Articular chondrocyte of knee joint (primary cell): ENCODE results near the gene ZCCHC14. TPM values are rescaled to one million over a fixed set of nuclear protein-coding genes. Genes with fewer than 3 reads are reported as not detected.

Experiments
- total RNA-seq: library from RNA; depleted of rRNA; stranded (reverse); fragments of >200 nt; gene quantifications from 2 replicates; pipeline ENCODE4 v1.2.3, GENCODE V29; 2012

Gene ZCCHC14
- total RNA-seq: 26.5 and 31.5 TPM in 2 replicates

DNA sequence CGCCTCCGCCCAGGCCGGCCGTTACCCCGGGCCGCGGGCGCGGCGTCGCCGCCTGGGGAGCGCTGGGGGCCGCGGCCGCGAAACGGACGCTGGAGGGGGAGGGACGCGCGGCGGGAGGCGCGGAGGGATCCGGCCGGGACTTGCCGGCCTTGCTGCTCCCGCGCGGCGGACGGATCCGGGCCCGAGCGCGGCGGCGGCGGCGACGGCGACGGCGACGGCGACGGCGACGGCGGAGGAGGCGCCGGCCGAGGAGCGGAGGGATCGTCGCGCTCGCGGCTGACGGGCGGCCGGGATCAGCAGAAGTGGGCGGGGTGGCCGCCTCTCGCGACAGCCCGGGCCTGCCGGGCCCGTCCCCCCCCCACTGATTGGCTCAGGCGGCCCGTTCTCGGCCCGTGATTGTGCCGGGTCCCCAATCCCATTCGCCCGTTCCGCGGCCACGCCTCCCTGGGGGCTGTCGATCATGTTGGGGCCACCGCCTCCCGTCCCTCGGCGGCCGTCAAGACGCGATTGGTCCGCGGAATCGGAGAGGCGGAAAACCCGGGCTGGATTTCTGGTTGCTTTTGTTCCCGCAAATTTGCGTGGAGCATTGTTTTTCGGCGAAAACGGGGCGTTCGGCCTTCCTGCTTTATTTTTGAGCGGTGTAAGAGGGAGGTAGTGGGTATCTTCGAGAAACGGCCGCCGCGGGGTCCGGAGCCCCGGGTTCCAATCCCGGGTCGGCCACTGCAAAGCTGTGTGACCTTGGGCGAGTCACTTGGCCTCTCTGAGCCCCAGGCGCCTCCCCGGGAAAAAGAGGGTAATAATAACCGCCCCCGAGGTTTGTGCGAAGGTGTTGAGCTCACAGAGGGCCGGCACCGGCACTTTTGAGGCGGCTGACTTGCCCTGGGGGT, at the start of gene ZCCHC14:
Gene ZCCHC14 (minus strand): TSS at position 304 of the 887 bp plus-strand sequence. CDS start 786 bp downstream, outside the sequence.

DNA sequence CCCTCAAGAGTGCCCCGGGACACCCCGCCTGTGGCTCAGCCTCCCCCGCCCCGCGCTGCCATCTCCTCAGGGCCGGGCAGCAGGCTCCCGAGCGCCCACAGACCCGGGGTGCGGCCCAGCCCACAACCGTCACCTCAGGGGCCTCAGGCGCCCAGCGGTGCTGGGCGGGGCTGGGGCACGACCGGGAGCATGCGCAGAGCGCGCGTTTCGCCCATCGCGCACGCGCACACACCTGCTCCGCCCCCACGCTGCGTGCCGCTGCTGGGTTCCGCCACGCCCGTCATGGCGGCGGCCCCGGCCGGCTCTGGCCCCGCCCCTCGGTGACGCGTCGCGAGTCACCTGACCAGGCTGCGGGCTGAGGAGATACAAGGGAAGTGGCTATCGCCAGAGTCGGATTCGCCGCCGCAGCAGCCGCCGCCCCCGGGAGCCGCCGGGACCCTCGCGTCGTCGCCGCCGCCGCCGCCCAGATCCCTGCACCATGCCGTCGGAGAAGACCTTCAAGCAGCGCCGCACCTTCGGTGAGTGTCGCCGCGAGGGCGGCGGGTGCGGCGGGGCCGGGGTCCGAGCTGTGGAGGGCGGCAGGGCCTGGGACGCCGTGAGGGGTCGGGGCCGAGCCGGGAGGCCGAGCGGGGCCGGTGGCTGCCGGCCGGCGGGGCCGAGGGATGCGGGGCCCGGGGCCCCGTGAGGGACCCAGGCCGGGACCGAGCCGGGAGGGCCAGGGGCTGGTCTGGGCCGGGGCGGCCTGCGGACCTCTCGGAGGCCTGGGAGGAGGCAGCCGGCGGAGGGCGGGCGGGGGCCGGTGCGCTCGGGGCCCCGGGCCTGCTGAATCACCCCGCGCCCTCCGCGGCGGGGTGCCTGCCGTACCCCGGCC, 100.6 kb downstream of the ZCCHC14 start, which contains the start of gene MAP1LC3B:
Gene MAP1LC3B (plus strand): TSS at position 387 of the 871 bp plus-strand sequence. CDS start 92 bp downstream, at position 479.

DNA sequence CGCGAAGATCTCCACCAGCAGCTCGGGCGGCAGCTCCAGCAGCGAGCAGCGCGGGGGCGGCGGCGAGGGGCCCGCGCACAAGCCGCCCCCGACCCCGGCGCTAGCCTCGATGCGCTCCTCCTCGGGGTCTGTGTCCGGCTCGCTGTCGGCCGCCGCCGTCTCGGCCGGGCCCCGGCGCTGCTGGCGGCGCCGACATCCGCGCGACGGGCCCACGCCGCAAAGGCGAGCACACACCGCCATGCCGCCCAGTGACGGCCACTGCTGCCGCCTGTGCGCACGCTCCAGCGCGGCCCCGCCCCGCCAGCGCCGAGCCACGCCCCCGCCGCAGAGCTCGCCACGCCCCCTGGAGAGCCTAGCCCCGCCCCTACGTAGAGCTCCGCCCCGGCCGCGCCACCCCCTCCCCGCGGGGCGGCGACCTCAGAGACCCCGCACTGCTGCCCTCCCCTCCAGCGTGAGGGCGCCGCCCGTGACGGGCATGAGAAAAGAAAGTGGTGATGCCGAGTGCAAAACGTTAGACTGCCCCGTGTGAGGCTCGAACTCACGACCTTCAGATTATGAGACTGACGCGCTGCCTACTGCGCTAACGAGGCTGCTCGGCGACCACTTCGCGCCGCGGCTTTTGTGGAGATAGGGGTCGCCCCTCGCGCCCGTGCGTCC, 109.2 kb downstream of the ZCCHC14 start, which contains the start of gene FBXO31:
Gene FBXO31 (minus strand): TSS at position 272 of the 657 bp plus-strand sequence. CDS start 32 bp downstream, at position 240.

Other genes starting within 250 kb of the ZCCHC14 start
- gene C16orf95, start 175.6 kb downstream of the ZCCHC14 start, total RNA-seq: 2.1 and 3.1 TPM in 2 replicates
- 25.6 and 30.6 TPM in 2 replicates for gene FBXO31, start 109.2 kb downstream of the ZCCHC14 start, total RNA-seq
- gene MAP1LC3B, start 100.7 kb downstream of the ZCCHC14 start, total RNA-seq: 51.9 and 57.6 TPM in 2 replicates
- gene JPH3, start 109.5 kb upstream of the ZCCHC14 start, total RNA-seq: not detected in 2 replicates